ENCODE results near the gene CCDC154. TPM values are rescaled to one million over a fixed set of nuclear protein-coding genes. Genes with fewer than 3 reads are reported as not detected.

CCDC154 gene
- total and polyA plus RNA-seq, 9 of the 15 experiments (the other 6 are each of a cell fraction or from before 2014, with no cell fraction given) = 0.15 to 1.4 (median 0.20) TPM; not detected in 5

DNA sequence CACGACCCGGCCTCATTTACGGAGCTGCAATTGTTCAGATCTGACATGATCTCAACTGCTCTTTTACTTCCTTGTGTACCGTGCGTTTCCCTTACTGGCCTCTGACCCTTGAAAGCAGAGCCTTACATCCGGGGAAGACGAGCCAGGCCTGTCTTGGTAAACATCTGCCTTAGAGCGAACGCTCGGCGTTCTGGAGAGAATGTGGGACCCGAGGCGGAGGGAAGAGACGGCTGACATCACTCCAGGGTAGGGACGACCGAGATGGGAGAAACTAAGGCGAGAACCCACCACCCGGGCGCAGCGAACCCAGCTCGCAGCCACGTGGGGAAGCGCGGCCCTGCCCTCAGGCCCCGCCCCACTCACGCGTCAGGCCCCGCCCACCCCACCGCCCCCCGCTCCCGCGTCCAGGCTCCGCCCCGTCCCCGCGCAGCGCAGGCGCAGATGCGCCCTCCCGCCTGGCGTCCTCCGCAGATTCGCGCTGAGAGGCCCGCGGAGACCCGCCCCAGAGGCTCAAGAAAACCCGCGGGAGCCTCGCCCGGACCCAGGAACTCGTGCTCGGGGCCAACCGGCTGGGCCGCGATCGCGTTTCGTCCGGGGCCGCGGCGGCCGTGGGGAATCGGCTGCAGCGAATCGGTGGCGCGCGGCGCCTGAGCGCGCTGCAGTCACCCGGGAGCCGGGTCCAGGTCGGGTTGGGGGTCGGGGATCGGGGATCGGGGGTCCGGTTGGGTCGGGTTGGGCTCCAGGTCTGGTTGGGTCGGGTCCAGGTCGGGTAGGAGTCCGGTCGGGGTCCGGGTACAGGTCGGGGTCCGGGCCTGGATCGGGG, 48.8 kb upstream of the CCDC154 start, which contains the start of gene TELO2 (continued):
- TF ChIP-seq, protein P1, sequence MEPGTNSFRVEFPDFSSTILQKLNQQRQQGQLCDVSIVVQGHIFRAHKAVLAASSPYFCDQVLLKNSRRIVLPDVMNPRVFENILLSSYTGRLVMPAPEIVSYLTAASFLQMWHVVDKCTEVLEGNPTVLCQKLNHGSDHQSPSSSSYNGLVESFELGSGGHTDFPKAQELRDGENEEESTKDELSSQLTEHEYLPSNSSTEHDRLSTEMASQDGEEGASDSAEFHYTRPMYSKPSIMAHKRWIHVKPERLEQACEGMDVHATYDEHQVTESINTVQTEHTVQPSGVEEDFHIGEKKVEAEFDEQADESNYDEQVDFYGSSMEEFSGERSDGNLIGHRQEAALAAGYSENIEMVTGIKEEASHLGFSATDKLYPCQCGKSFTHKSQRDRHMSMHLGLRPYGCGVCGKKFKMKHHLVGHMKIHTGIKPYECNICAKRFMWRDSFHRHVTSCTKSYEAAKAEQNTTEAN (CRISPR knock-in tag; IDR thresholded peaks at IDR 0.05) = no peak
- TF ChIP-seq MEF2D (tag; conservative IDR thresholded peaks at IDR 0.05; ENCODE audit: low read depth) = no peak
- TF ChIP-seq SRSF1 (IDR thresholded peaks at IDR 0.05; ENCODE audit: low read depth, low read length) = no peak
- no peak for TF ChIP-seq BACH1 (tag; IDR thresholded peaks at IDR 0.05)
- TF ChIP-seq, protein P2, sequence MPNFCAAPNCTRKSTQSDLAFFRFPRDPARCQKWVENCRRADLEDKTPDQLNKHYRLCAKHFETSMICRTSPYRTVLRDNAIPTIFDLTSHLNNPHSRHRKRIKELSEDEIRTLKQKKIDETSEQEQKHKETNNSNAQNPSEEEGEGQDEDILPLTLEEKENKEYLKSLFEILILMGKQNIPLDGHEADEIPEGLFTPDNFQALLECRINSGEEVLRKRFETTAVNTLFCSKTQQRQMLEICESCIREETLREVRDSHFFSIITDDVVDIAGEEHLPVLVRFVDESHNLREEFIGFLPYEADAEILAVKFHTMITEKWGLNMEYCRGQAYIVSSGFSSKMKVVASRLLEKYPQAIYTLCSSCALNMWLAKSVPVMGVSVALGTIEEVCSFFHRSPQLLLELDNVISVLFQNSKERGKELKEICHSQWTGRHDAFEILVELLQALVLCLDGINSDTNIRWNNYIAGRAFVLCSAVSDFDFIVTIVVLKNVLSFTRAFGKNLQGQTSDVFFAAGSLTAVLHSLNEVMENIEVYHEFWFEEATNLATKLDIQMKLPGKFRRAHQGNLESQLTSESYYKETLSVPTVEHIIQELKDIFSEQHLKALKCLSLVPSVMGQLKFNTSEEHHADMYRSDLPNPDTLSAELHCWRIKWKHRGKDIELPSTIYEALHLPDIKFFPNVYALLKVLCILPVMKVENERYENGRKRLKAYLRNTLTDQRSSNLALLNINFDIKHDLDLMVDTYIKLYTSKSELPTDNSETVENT (CRISPR knock-in tag; IDR thresholded peaks at IDR 0.05) = no peak
- TF ChIP-seq CBX1 (IDR thresholded peaks at IDR 0.05; ENCODE audit: low read depth) = peak; percentile 89; the same call in 1 of the 2 replicates
- no peak for TF ChIP-seq ZNF445 (CRISPR knock-in tag; IDR thresholded peaks at IDR 0.05; ENCODE audit: low read depth)
- TF ChIP-seq, protein P3, sequence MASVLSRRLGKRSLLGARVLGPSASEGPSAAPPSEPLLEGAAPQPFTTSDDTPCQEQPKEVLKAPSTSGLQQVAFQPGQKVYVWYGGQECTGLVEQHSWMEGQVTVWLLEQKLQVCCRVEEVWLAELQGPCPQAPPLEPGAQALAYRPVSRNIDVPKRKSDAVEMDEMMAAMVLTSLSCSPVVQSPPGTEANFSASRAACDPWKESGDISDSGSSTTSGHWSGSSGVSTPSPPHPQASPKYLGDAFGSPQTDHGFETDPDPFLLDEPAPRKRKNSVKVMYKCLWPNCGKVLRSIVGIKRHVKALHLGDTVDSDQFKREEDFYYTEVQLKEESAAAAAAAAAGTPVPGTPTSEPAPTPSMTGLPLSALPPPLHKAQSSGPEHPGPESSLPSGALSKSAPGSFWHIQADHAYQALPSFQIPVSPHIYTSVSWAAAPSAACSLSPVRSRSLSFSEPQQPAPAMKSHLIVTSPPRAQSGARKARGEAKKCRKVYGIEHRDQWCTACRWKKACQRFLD (CRISPR knock-in tag; IDR thresholded peaks at IDR 0.05) = peak; percentile 91
- TF ChIP-seq MTF1 (CRISPR knock-in tag; IDR thresholded peaks at IDR 0.05; ENCODE audit: borderline replicate concordance) = no peak
- peak; percentile 93 for TF ChIP-seq SAP30 (IDR thresholded peaks at IDR 0.05; ENCODE audit: borderline replicate concordance, insufficient read depth, low read depth, low read length, poor library complexity, severe bottlenecking)
- TF ChIP-seq CREM (IDR thresholded peaks at IDR 0.05; ENCODE audit: low read depth) = peak; percentile 37; the same call in 1 of the 2 replicates
- peak; percentile 58; the same call in 1 of the 2 replicates for TF ChIP-seq GABPB1 (CRISPR knock-in tag; IDR thresholded peaks at IDR 0.05)
- TF ChIP-seq, protein P4, sequence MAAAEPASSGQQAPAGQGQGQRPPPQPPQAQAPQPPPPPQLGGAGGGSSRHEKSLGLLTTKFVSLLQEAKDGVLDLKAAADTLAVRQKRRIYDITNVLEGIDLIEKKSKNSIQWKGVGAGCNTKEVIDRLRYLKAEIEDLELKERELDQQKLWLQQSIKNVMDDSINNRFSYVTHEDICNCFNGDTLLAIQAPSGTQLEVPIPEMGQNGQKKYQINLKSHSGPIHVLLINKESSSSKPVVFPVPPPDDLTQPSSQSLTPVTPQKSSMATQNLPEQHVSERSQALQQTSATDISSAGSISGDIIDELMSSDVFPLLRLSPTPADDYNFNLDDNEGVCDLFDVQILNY (CRISPR knock-in tag; IDR thresholded peaks at IDR 0.05) = no peak
- TF ChIP-seq TRIM28 (IDR thresholded peaks at IDR 0.05) = no peak
- peak; percentile 45 for TF ChIP-seq HCFC1 (IDR thresholded peaks at IDR 0.05; ENCODE audit: low read depth, low read length)
- peak; percentile 41 for TF ChIP-seq NEUROD1 (IDR thresholded peaks at IDR 0.05; ENCODE audit: borderline replicate concordance, low read depth, low read length, partially characterized antibody)
- peak; percentile 93 for TF ChIP-seq NR2C1 (IDR thresholded peaks at IDR 0.05)
- TF ChIP-seq NR2C1 (tag; IDR thresholded peaks at IDR 0.05) = peak; percentile 95
- no peak for TF ChIP-seq CEBPB (tag; IDR thresholded peaks at IDR 0.05)
